GM18861 (cell line): ENCODE measurements around the gene SIGLEC15.
"Not testable (repeated sequence)": the region's sequence is repeated elsewhere in the genome, so short reads cannot be mapped to it uniquely, and the experiment has no call there.

Experiments
- ATAC-seq: cut with Tn5 transposase; IDR thresholded peaks from one replicate; pipeline ENCODE4 v1.9.1; 2021; ENCODE audit not compliant: unreplicated experiment

SIGLEC15 gene

GRCh38 chr18:45825258-45826044 is at the start of gene SIGLEC15:
Gene SIGLEC15, plus strand, starts transcription at chr18:45825675. Its CDS starts 54 bp downstream, at chr18:45825729.
- ATAC-seq: no peak

- ATAC-seq: no peak
Observed at GRCh38 chr18:45775743-45776142, 49.7 kb upstream of the SIGLEC15 start.

- ATAC-seq: no peak
Observed at GRCh38 chr18:45777393-45777792, 48.1 kb upstream of the SIGLEC15 start.

GRCh38 chr18:45780568-45780967 is 44.9 kb upstream of the SIGLEC15 start:
- ATAC-seq: no peak

GRCh38 chr18:45782662-45783061 is 42.8 kb upstream of the SIGLEC15 start:
- ATAC-seq: no peak

GRCh38 chr18:45783097-45784075 is 42.1 kb upstream of the SIGLEC15 start:
- no peak for ATAC-seq

GRCh38 chr18:45785134-45785533 is 40.3 kb upstream of the SIGLEC15 start:
- ATAC-seq: no peak

- no peak for ATAC-seq
Observed at GRCh38 chr18:45786941-45787340, 38.5 kb upstream of the SIGLEC15 start.

GRCh38 chr18:45787346-45787745 is 38.1 kb upstream of the SIGLEC15 start:
- no peak for ATAC-seq

- no peak for ATAC-seq
Observed at GRCh38 chr18:45788861-45789260, 36.6 kb upstream of the SIGLEC15 start.

- ATAC-seq: no peak
Observed at GRCh38 chr18:45792506-45793263, 32.8 kb upstream of the SIGLEC15 start.

- ATAC-seq: no peak
Observed at GRCh38 chr18:45793264-45793965, 32.1 kb upstream of the SIGLEC15 start.

GRCh38 chr18:45801416-45802004 is 24.0 kb upstream of the SIGLEC15 start:
- no peak for ATAC-seq

- ATAC-seq: no peak
Observed at GRCh38 chr18:45802814-45803492, 22.5 kb upstream of the SIGLEC15 start.

GRCh38 chr18:45805551-45805950 is 19.9 kb upstream of the SIGLEC15 start:
- ATAC-seq: no peak

GRCh38 chr18:45806226-45806625 is 19.2 kb upstream of the SIGLEC15 start:
- ATAC-seq: no peak

GRCh38 chr18:45807144-45807543 is 18.3 kb upstream of the SIGLEC15 start:
- ATAC-seq: not testable (repeated sequence)

- not testable (repeated sequence) for ATAC-seq
Observed at GRCh38 chr18:45814733-45815132, 10.7 kb upstream of the SIGLEC15 start.

- no peak for ATAC-seq
Observed at GRCh38 chr18:45817543-45817942, 7.9 kb upstream of the SIGLEC15 start.
